SK-N-SH treated with all-trans-retinoic acid at 6 μM for 48 hours (cell line): ENCODE data around the gene ADAMTS17.

Source experiments
- ARNTL ChIP-seq: fragments of 450-650 bp; formaldehyde crosslinking; IDR thresholded peaks from 2 replicates; pipeline ENCODE4 v1.5.0; 2020; ENCODE audit warnings: low read depth, mild to moderate bottlenecking, moderate library complexity, borderline replicate concordance
- BACH2 ChIP-seq: fragments of 250-450 bp; sonication (Bioruptor Pico); IDR thresholded peaks from 2 replicates; pipeline ENCODE4 v1.9.0; 2021; ENCODE audit warnings: mild to moderate bottlenecking, borderline replicate concordance
- OSR1 ChIP-seq: fragments of 250-450 bp; sonication (Bioruptor Pico); IDR thresholded peaks from 2 replicates; pipeline ENCODE4 v1.8.0; 2022; ENCODE audit warnings: moderate library complexity, mild to moderate bottlenecking, inconsistent platforms
- PPARA ChIP-seq: fragments of 250-450 bp; sonication (Bioruptor Pico); IDR thresholded peaks from 2 replicates; pipeline ENCODE4 v1.5.0; 2020; ENCODE audit warnings: mild to moderate bottlenecking, borderline replicate concordance
- RARB ChIP-seq: fragments of 250-450 bp; sonication (Bioruptor Pico); IDR thresholded peaks from 2 replicates; pipeline ENCODE4 v1.8.0; 2021; ENCODE audit warnings: mild to moderate bottlenecking, moderate library complexity
- SNAI2 ChIP-seq: fragments of 250-450 bp; sonication (Bioruptor Pico); IDR thresholded peaks from 2 replicates; pipeline ENCODE4 v1.5.0; 2020; ENCODE audit warnings: mild to moderate bottlenecking, moderate library complexity
- TOX ChIP-seq: fragments of 250-450 bp; sonication (Bioruptor Pico); IDR thresholded peaks from 2 replicates; pipeline ENCODE4 v1.8.0; 2021; ENCODE audit warnings: mild to moderate bottlenecking, moderate library complexity, borderline replicate concordance
- ZC3H10 ChIP-seq: fragments of 250-450 bp; sonication (Bioruptor Pico); IDR thresholded peaks from 2 replicates; pipeline ENCODE4 v1.5.1; 2021; ENCODE audit warnings: mild to moderate bottlenecking, moderate library complexity
- ZFP30 ChIP-seq: fragments of 450-650 bp; formaldehyde crosslinking; IDR thresholded peaks from 2 replicates; pipeline ENCODE4 v1.5.0; 2022; ENCODE audit warnings: mild to moderate bottlenecking, moderate library complexity
- ZNF70 ChIP-seq: fragments of 450-650 bp; formaldehyde crosslinking; IDR thresholded peaks from 2 replicates; pipeline ENCODE4 v1.5.0; 2020; ENCODE audit warnings: mild to moderate bottlenecking, moderate library complexity
- ZNF8 ChIP-seq: fragments of 450-650 bp; formaldehyde crosslinking; IDR thresholded peaks from 2 replicates; pipeline ENCODE4 v1.5.0; 2020; ENCODE audit warnings: mild to moderate bottlenecking, moderate library complexity
- TF ChIP-seq, protein P1 (sequence below): fragments of 250-450 bp; sonication (Bioruptor Pico); IDR thresholded peaks from 2 replicates; pipeline ENCODE4 v1.8.0; 2020; ENCODE audit warnings: mild to moderate bottlenecking, moderate library complexity, borderline replicate concordance
- TF ChIP-seq, protein P2 (sequence below): fragments of 250-450 bp; sonication (Bioruptor Pico); IDR thresholded peaks from 2 replicates; pipeline ENCODE4 v1.5.1; 2021; ENCODE audit warnings: mild to moderate bottlenecking, moderate library complexity

DNA sequence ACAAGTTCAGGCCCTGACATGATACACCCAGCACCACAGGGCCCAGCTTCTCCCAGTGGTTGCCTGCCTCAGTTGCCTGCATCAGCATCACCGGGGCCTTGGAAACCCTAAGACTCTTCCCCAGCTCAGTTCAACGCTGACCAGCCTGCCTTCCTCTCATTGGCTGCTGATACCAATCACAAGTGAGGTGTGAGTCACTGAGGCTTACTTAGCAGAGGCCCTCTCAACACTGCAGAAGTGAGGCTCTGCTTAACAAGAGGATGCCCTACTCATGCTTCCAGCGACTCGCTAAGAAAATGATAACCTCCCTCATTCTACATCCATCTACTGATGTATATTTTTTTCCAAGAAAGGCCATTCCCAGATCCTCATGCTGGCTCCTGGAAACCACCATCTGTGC, 151.9 kb downstream of the ADAMTS17 start:
- no peak for TF ChIP-seq ARNTL
- no peak for TF ChIP-seq PPARA
- TF ChIP-seq, protein P1, sequence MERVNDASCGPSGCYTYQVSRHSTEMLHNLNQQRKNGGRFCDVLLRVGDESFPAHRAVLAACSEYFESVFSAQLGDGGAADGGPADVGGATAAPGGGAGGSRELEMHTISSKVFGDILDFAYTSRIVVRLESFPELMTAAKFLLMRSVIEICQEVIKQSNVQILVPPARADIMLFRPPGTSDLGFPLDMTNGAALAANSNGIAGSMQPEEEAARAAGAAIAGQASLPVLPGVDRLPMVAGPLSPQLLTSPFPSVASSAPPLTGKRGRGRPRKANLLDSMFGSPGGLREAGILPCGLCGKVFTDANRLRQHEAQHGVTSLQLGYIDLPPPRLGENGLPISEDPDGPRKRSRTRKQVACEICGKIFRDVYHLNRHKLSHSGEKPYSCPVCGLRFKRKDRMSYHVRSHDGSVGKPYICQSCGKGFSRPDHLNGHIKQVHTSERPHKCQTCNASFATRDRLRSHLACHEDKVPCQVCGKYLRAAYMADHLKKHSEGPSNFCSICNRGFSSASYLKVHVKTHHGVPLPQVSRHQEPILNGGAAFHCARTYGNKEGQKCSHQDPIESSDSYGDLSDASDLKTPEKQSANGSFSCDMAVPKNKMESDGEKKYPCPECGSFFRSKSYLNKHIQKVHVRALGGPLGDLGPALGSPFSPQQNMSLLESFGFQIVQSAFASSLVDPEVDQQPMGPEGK (CRISPR knock-in tag): no peak
- TF ChIP-seq ZNF8 (CRISPR knock-in tag): no peak
- TF ChIP-seq SNAI2 (CRISPR knock-in tag): no peak
- TF ChIP-seq ZFP30 (CRISPR knock-in tag): no peak
- no peak for TF ChIP-seq RARB (CRISPR knock-in tag)
- TF ChIP-seq BACH2 (CRISPR knock-in tag): no peak
- TF ChIP-seq ZC3H10 (CRISPR knock-in tag): no peak
- TF ChIP-seq ZNF70: no peak
- TF ChIP-seq OSR1 (CRISPR knock-in tag): no peak
- TF ChIP-seq, protein P2, sequence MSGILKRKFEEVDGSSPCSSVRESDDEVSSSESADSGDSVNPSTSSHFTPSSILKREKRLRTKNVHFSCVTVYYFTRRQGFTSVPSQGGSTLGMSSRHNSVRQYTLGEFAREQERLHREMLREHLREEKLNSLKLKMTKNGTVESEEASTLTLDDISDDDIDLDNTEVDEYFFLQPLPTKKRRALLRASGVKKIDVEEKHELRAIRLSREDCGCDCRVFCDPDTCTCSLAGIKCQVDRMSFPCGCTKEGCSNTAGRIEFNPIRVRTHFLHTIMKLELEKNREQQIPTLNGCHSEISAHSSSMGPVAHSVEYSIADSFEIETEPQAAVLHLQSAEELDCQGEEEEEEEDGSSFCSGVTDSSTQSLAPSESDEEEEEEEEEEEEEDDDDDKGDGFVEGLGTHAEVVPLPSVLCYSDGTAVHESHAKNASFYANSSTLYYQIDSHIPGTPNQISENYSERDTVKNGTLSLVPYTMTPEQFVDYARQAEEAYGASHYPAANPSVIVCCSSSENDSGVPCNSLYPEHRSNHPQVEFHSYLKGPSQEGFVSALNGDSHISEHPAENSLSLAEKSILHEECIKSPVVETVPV (CRISPR knock-in tag): no peak
- no peak for TF ChIP-seq TOX
